NK-92 (cell line): ENCODE measurements around the gene MAP2K3.
A peak's percentile ranks its signal among the peaks of the same experiment; 100 is the strongest.

Source experiments
- DNase-seq: peaks from one replicate; lab custom pipeline; 2025; ENCODE audit not compliant: unreplicated experiment; lab: John Stamatoyannopoulos, UW

Gene MAP2K3

DNA sequence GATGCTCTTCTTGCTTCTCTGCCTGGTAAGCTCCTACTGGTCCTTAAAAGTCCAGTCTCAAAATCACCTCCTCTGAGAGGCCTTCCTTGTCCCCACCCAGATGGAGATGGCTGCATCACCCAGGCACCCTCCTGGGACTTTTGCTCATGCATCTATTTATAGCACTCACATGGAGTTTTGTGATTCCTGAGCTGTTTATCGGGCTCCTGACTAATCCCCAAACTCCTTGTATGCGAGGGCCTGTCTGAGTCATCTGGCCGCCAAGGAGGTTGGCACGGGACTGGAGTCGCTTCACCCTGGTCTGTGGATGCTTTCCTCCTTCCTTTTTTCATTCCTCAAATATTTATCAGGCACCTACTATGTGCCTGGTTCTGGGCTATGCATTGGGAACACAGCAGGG is 2.3 kb upstream of the MAP2K3 start:
- no peak for DNase-seq

- no peak for DNase-seq
These were observed 1.7 kb upstream of the MAP2K3 start for GRCh38 chr17:21282850-21283249.

- no peak for DNase-seq
These were observed 811 bp upstream of the MAP2K3 start for GRCh38 chr17:21283482-21284318.

GRCh38 chr17:21285164-21286065 is 904 bp downstream of the MAP2K3 start:
- no peak for DNase-seq

DNA sequence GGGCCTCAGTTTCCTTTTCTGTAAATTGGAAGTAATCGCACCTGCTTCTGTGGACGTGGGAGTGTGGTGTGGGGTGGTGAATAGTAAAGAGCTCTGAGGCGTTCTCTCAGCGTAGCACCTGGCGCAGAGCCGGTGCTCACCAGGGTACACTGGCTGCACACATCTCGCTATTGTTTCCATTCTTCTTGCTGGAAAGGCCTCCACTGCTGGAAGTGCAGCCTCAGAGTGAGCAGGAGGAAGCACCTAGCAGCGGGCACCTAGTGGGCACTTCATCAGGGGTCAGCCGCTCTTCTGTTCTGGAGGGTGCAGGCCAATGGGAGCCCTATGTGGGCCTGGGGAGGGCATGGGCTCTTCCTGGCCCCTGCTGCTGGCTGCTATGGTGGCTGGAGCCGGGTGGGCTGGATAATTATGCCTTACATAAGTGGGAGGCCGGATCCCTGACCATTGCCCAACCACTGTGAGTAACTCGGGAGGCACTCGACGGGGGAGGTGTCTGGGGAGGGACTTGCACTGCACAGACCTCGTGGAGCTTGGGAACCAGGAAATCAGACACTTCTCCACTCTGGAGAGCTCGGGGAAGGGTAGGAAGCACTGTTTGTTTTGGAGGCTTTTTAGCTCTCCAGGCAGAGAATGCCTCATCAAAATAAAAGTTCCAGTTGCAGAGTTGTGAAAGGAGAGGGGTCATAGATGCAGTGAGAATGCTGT is 1.7 kb downstream of the MAP2K3 start:
- DNase-seq, result no peak

DNA sequence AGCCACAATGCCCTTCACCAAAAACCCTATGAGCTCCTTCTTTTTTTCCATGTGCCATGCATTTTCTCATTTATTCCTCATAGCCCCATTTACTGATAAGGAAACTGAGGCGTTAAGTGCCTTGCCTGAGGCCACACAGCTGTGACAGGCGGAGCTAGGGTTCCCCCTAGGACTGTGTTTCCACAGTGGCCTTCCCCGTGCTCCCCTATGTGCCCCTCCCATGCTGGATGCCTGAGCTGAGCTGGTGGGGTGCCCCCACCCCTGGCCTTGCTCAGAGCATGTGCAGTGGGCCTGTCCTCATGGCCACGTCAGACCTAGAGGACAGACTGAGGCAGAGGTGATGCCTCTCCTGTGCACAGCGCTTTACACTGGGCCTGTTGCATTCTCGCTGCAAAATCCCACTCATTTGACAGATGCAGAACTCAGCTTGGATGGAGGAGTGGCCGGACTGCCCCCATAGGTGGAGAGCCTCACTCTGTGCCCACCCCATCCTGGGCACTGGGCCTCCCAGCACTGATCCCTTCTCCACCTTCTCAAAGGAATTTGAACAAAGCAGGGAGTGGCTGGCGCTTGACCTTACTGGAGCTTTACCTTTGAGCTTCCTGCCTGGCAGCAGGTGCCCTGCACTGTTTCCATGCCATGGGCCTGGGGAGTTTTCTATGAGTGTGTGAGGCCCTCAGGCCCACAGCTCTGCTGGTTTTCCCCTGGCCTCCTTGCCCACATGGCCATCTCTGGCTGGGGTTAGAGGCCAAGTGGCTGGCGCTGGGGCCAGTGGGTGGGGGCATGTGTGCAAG is 2.6 kb downstream of the MAP2K3 start:
- no peak for DNase-seq

DNA sequence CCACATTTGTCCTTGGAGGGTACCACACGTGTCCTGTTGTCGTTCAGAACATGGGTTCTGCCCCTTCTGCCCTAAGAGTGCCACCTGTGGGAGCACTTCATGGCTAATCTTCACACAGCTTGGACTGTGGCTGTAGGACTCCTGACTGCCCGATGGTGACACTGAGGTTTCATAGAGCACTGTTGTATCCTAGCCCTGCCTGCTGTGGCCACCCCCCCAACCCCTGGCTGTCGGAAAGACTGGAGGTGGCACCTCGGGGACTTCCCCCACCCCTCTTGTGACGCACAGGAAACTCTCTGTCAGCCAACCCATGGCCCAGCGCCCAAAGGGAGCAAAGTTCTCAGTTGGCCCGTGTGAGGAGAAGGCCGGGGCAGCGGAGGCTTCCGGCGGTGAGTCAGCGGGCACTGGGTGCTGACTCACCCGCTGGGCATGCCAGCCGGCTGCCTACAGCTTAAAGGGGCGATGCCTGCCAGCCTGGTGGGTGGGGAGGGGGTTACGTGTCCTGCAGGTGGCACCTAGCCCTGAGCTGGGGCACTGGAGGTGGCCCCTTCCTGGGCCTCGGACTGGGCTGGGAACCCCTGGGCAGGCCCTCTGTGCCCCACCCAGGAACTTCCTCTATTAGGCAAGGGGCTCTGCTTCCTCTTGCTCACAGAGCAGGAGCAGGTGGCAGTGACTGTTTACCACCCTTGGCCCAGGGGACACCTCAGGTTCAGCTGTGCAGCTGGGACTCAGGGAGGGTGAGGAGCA is 3.4 kb downstream of the MAP2K3 start:
- peak; percentile 57 for DNase-seq

GRCh38 chr17:21288571-21289017 is 4.1 kb downstream of the MAP2K3 start:
- DNase-seq, result no peak

DNA sequence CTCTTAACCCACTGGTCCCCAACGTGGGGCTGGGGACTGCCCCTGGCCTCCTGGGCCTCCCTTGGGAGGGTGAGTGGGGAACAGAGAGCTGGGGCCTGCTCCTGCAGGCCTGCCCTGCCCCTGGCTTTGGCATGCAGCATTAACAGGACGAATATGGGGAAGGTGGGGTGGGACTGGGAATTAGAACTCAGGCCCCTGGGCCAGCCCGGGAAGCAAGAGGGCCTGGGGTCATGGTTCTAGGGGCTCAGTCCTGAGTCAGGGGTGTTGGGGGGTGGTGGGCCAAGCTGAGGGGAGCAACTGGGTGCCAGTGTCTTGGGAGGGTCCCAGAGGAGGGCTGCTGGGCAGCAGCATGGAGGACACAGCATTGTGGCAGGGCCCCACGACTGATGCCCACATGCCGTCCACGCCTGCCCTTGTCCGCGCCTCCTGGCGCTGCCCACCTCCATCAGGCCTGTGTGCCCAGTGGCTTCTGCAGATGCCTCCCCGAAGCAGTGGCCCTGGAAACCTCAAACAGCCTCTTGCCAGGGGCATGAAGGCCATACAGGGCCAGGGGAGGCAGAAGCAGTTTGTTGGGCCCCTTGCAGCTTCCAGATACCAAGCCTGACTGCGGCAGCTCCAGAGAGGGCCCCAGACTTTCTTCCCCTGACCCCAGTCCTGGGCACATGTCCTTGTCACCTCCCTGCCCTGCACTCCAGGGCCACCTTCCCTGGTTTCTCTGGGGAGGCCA is 4.8 kb downstream of the MAP2K3 start:
- no peak for DNase-seq

- DNase-seq, result no peak
These were observed 5.5 kb downstream of the MAP2K3 start for GRCh38 chr17:21289902-21290571.

GRCh38 chr17:21291357-21291756 is 6.8 kb downstream of the MAP2K3 start:
- no peak for DNase-seq

- no peak for DNase-seq
These were observed 7.4 kb downstream of the MAP2K3 start for GRCh38 chr17:21291862-21292261.

GRCh38 chr17:21292867-21293830 is 8.6 kb downstream of the MAP2K3 start:
- DNase-seq, result no peak

- DNase-seq, result no peak
These were observed 9.3 kb downstream of the MAP2K3 start for GRCh38 chr17:21293831-21294210.

- DNase-seq, result no peak
These were observed 10.0 kb downstream of the MAP2K3 start for GRCh38 chr17:21294321-21295035.

DNA sequence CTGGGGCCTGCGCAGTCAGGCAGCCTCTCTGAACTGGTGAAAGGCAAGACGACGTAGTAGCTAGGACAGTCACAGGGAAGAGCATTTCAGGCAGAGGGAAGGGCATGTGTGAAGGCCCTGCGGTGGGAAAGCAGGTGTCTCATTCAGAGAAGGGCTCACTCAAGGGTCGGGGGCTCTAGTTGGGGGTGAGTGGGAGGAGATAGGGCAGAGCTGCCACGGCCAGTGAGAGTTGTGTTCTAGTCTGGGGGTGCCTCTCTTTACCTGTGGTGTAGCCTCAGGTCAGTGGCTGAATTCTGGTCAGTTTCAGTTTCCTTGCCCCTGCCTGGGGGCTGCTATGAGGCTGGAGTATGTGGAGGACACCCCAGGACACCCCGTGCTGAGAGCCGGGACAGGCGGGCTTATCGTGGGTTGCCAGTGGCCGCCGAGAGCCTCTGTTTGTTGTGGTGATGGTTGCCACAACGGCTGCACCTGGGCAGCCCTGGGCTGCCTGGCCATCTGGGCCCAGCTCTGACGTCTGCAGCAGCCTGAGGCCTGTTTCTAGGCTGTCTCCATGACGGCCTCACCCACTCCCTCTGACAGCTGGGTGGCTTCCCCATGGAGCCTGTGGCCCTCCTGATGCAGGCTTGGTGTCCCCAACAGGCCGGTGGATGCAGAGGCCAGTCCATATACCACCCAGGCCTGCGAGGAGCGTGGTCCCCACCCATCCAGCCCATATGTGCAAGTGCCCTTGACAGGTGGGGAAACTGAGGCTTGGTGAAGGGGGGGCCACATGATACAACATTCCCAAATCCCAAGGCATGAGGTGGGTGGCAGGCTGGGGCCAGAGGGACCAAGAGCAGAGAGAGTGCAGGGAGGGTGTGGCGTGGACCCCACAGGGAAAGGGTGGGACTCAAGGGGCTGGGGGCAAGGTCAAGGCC is 10.8 kb downstream of the MAP2K3 start:
- no peak for DNase-seq
